Measurements from ENCODE around the gene TPCN2. TPM values are rescaled to one million over a fixed set of nuclear protein-coding genes. Genes with fewer than 3 reads are reported as not detected.
"Not testable (repeated sequence)": the region's sequence is repeated elsewhere in the genome, so short reads cannot be mapped to it uniquely, and the experiment has no call there.

Gene TPCN2
- 10 to 100 TPM; 17.6 to 31.0 TPM for total RNA-seq

DNA sequence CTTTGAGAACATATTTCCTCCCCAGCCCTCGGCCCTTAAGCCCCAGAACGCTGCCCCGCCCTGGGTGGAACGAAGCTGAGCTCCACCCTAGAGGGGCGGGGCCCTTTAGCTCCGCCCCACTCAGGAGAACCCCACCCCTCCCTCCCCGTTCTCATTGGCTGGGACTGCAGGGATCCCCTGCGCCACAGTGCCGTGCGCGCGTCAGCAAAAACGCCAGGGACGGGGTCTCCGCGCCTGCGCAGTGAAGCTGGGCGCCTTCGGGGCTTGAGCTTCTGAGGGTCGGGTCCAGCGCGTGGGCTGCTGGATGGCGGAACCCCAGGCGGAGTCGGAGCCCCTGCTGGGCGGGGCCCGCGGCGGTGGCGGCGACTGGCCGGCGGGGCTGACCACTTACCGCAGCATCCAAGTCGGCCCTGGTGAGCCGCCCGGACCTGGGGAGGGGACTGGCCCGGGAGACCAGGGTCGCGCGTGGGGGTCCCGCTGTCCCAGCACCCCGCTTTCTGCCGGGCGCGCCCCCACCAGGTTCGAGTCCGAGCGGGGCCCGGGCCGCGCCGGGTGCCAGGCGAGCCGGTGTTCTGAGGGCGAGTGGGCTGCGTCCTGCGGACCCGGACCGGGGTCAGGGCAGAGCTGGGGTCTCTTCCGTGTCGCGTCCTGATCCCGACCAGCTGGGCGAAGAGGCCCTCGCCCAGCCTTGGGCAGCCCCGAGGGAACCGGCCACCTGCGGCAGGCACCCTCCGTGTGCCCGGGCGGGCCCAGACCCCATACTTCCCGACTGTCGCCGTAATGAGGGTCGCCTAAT lies at the start of gene TPCN2:
Gene TPCN2 (plus strand): TSS at position 239 of the 796 bp plus-strand sequence. CDS start 66 bp downstream, at position 305.
- Histone ChIP-seq H3K27me3 (replicated peaks; ENCODE audit: insufficient read depth) (no peaks in the 10 kb centered on the region), H3K27ac (peak within 1 kb of the TSS; percentile 87 to 94), H3K4me1 (replicated peaks) (peaks cover 16% of the 10 kb centered on the region), H3K4me3 (peak within 1 kb of the TSS; percentile 89 to 100), H3K36me3 (no peaks in the 10 kb centered on the region), H3K9me3 (no peaks in the 10 kb centered on the region)
- WGBS = under 1% methylated on average over 71 of the region's 76 CpGs
- intact Hi-C loops (cut with DNase I) = loop anchor here (1.0 kb wide), 1 partner anchor 35 kb away; no protein-coding TSS in a partner anchor
- DNase-seq (ENCODE audit: low spot score) = peak; percentile 91
- peak; percentile 86 for TF ChIP-seq POLR2A (IDR thresholded peaks at IDR 0.05)
- peak in 1 of 4 experiments; percentile 22 for TF ChIP-seq CTCF (IDR thresholded peaks at IDR 0.05)
- peak; percentile 96 for TF ChIP-seq POLR2AphosphoS5 (IDR thresholded peaks at IDR 0.05)

DNA sequence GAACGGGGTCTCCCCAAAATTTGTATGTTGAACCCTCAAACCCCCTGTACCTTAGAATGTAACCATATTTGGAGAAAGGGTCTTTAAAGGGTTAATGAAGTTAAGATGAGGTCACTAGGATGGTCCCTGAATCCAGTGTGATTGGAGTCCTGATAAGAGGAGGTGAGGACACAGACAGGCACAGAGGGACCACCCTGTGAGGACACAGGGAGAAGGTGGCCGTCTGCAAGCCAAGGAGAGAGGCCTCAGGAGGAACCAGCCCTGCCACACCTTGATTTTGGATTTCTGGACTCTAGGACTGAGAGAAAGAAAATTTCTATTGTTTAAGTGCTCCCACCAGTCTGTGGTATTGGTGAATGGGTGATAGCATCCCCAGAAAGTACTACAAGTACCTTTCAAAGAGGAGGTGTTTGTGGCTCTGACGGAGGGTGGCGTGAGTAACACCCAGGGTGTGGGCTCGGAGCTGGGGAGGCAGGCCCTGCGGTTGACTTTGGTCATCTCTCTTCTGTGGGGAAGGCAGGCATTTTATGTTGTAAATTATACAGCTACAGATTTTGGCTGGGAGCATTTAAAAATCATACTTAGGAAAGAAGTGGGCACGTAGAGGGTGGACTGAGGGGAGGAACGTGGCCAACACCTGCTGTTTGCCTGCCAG lies 49.5 kb upstream of the TPCN2 start:
- Histone ChIP-seq H3K9me3 (no peaks in the 10 kb centered on the region), H3K27ac (peak overlapping the region; percentile 56 to 60), H3K36me3 (no peaks in the 10 kb centered on the region), H3K4me3 (no peak overlapping the region), H3K27me3 (replicated peaks; ENCODE audit: insufficient read depth) (no peaks in the 10 kb centered on the region), H3K4me1 (replicated peaks) (peaks cover 3% of the 10 kb centered on the region)
- WGBS = 91% methylated on average over 8 of the region's 8 CpGs
- no peak for DNase-seq (ENCODE audit: low spot score)
- TF ChIP-seq POLR2AphosphoS5 (IDR thresholded peaks at IDR 0.05) = no peak
- TF ChIP-seq POLR2A (IDR thresholded peaks at IDR 0.05) = no peak
- no peak for TF ChIP-seq CTCF (IDR thresholded peaks at IDR 0.05)
- intact Hi-C loops (cut with DNase I) = no loop called here

DNA sequence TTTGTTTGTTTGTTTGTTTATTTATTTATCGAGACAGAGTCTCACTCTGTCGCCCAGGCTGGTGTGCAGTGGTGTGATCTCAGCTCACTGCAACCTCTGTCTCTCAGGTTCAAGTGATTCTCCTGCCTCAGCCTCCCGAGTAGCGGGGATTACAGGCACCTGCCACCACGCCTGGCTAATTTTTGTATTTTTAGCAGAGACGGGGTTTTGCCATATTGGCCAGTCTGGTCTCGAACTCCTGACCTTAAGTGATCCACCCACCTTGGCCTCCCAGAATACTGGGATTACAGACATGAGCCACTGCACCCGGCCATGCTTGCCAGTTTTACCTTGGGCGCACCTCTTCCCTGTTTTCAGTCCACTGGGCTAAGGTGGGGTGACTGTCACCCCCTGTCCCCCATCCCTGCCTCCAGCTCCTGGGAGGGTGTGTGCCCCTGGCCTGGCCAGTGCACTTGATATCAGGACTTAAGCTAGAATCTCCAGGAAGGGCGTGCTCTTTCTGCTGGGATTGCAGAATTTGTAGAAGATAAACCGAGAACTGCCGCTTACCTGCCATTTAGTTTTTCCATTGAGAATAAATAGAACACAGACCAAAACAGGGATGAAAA lies 48.9 kb upstream of the TPCN2 start:
- H3K36me3 ChIP-seq; intact Hi-C loops (cut with DNase I); H3K4me1 ChIP-seq (replicated peaks); H3K4me3 ChIP-seq; H3K9me3 ChIP-seq; DNase-seq (ENCODE audit: low spot score); H3K27me3 ChIP-seq (replicated peaks; ENCODE audit: insufficient read depth): not testable (repeated sequence)
- 94% methylated on average over 12 of the region's 12 CpGs for WGBS
- peak overlapping the region; percentile 56 to 60 for H3K27ac ChIP-seq

GRCh38 chr11:69000391-69000790 lies 48.3 kb upstream of the TPCN2 start:
- Histone ChIP-seq H3K4me3 (no peak overlapping the region), H3K9me3 (no peaks in the 10 kb centered on the region), H3K27ac (peak overlapping the region; percentile 56 to 60), H3K4me1 (replicated peaks) (peaks cover 6% of the 10 kb centered on the region), H3K36me3 (no peaks in the 10 kb centered on the region), H3K27me3 (replicated peaks; ENCODE audit: insufficient read depth) (no peaks in the 10 kb centered on the region)
- WGBS = 70% methylated on average over 5 of the region's 5 CpGs
- intact Hi-C loops (cut with DNase I) = no loop called here
- DNase-seq (ENCODE audit: low spot score) = no peak
- TF ChIP-seq POLR2AphosphoS5 (IDR thresholded peaks at IDR 0.05) (no peak), CTCF (IDR thresholded peaks at IDR 0.05) (no peak), POLR2A (IDR thresholded peaks at IDR 0.05) (no peak)

- Histone ChIP-seq H3K27ac (peak overlapping the region; percentile 56 to 60), H3K36me3 (no peaks in the 10 kb centered on the region), H3K9me3 (no peaks in the 10 kb centered on the region), H3K4me3 (no peak overlapping the region), H3K27me3 (replicated peaks; ENCODE audit: insufficient read depth) (no peaks in the 10 kb centered on the region), H3K4me1 (replicated peaks) (peaks cover 6% of the 10 kb centered on the region)
- TF ChIP-seq POLR2AphosphoS5 (IDR thresholded peaks at IDR 0.05) (peak; percentile 49), CTCF (IDR thresholded peaks at IDR 0.05) (peak in 2 of 4 experiments; percentile 45 to 49), POLR2A (IDR thresholded peaks at IDR 0.05) (no peak)
- intact Hi-C loops (cut with DNase I) = no loop called here
- no peak for DNase-seq (ENCODE audit: low spot score)
- WGBS = 22% methylated on average over 8 of the region's 8 CpGs
Measured at GRCh38 chr11:69000831-69001242, 47.9 kb upstream of the TPCN2 start.
